Psoas muscle (tissue), 8 donors: Measurements from ENCODE around the gene VARS1. TPM values are rescaled to one million over a fixed set of nuclear protein-coding genes. Genes with fewer than 3 reads are reported as not detected.

ENCODE experiments used
- ATAC-seq, 4 donors: fragments of 200-7000 bp; cut with Tn5 transposase; one replicate each; pipeline ENCODE4 v1.9.1; 2020; ENCODE audit warnings: moderate library complexity in 3 of 4, mild to moderate bottlenecking in 2 of 4
- DNase-seq, 2 donors: peaks; one replicate each; pipeline ENCODE4 v3.0.0-alpha.2; 2020
- H3K27ac ChIP-seq: fragments of 200-600 bp; one replicate; pipeline ENCODE4 v1.8.0; 2022
- H3K27me3 ChIP-seq, 3 donors: fragments of 200-600 bp in 1 of 3; one replicate each; pipeline versions ENCODE4 v1.6.1 to v1.8.0; 2013 to 2022; ENCODE audit warnings: low read length in 2 of 3, mild to moderate bottlenecking in 2 of 3, moderate library complexity in 1 of 3; ENCODE audit not compliant: insufficient read depth in 3 of 3
- H3K36me3 ChIP-seq, 2 donors: fragments of 200-600 bp in 1 of 2; one replicate each; pipeline versions ENCODE4 v1.6.1 to v1.8.0; 2013 to 2022; ENCODE audit warnings: low read depth in 1 of 2, mild to moderate bottlenecking in 1 of 2, moderate library complexity in 1 of 2; ENCODE audit not compliant: insufficient read depth in 1 of 2
- H3K4me1 ChIP-seq: fragments of 200-600 bp; one replicate; pipeline ENCODE4 v1.8.0; 2022
- H3K4me3 ChIP-seq: fragments of 200-600 bp; one replicate; pipeline ENCODE4 v1.8.0; 2022; ENCODE audit warnings: mild to moderate bottlenecking
- H3K9me3 ChIP-seq: fragments of 200-600 bp; one replicate; pipeline ENCODE4 v1.8.0; 2022
- WGBS, 3 donors: extraction: QIAGEN DNeasy Blood & Tissue Kit; methylation state at CpG; one replicate each; pipeline versions ENCODE4 v1.1.6 to v1.1.7; 2013; 5-methylcytosine and 5-hydroxymethylcytosine counted together
- intact Hi-C, 2 donors: fragments of 100-400 bp; cut with DNase I; formaldehyde crosslinking; loops; one replicate each; pipeline versions ENCODE4 v1.11.0 to v1.14.2; 2022
- polyA plus RNA-seq, 3 donors: library from polyadenylated mRNA; stranded (reverse); fragments of 200-250 nt; gene quantifications; one replicate each; pipeline ENCODE4 v1.2.3, GENCODE V29; 2013
- total RNA-seq, 4 donors: library from RNA; stranded (reverse); fragmentation: NEBNext Ultra II Directional in 2 of 4; extraction: Animal tissue kit (Norgen Biotek cat#: 25700) in 2 of 4; gene quantifications; one replicate each; pipeline versions ENCODE4 v1.2.1 to v1.2.4, GENCODE V29; 2021 to 2023
- TF ChIP-seq, protein P1 (sequence below): fragments of 200-600 bp; IDR thresholded peaks from one replicate; pipeline ENCODE4 v1.8.0; 2022; ENCODE audit warnings: antibody characterized with exemption
- donor health status: healthy with polysubstance abuse.
- donor health status: DM: no; HTN: no; CAD: no; lungs with moderate emphysema.
- donor health status: Bipolar disorder and iron deficiency.
- donor health status: healthy.
- donor health status: DM: yes; HTN: yes; CAD: no.
- donor health status: DM: no; HTN: no; CAD: no.
- donor health status: DM: no; HTN: no; CAD: no.
- donor health status: DM: yes; HTN: yes; CAD: no.

Gene VARS1
- total and polyA plus RNA-seq, 7 donors: 43.9 to 108 (median 65.2) TPM

DNA sequence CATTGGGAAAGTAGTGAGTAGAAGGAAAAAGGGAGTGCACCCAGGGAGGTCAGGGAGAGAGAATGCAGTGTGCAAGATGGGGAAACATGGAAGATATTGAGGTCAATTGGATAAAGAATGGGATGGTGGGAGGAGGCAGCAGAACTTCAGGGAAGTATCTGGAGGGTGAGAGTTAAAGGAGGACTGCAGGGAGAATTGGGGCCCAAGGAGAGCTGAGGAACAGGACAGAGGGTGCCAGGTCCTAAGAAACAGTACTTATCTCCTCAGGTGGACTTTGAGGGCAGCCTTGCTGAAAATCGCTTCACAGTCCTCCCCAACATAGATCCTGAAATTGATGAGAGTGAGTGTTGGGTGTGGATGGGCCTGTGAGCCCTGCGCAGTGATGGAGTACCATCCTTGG lies 37.3 kb downstream of the VARS1 start:
- Histone ChIP-seq H3K4me1 (no peaks in the 10 kb centered on the region), H3K4me3 (no peak overlapping the region), H3K27ac (no peak overlapping the region), H3K36me3 (no peaks in the 10 kb centered on the region), H3K27me3 (no peaks in the 10 kb centered on the region), H3K9me3 (no peaks in the 10 kb centered on the region)
- intact Hi-C loops: no loop called here
- no peak for ATAC-seq
- TF ChIP-seq, protein P1, sequence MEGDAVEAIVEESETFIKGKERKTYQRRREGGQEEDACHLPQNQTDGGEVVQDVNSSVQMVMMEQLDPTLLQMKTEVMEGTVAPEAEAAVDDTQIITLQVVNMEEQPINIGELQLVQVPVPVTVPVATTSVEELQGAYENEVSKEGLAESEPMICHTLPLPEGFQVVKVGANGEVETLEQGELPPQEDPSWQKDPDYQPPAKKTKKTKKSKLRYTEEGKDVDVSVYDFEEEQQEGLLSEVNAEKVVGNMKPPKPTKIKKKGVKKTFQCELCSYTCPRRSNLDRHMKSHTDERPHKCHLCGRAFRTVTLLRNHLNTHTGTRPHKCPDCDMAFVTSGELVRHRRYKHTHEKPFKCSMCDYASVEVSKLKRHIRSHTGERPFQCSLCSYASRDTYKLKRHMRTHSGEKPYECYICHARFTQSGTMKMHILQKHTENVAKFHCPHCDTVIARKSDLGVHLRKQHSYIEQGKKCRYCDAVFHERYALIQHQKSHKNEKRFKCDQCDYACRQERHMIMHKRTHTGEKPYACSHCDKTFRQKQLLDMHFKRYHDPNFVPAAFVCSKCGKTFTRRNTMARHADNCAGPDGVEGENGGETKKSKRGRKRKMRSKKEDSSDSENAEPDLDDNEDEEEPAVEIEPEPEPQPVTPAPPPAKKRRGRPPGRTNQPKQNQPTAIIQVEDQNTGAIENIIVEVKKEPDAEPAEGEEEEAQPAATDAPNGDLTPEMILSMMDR: no peak
- DNase-seq: no peak
- 97 to 100% (median 98%) methylated on average over 2 of the region's 2 CpGs for WGBS, 3 donors

DNA sequence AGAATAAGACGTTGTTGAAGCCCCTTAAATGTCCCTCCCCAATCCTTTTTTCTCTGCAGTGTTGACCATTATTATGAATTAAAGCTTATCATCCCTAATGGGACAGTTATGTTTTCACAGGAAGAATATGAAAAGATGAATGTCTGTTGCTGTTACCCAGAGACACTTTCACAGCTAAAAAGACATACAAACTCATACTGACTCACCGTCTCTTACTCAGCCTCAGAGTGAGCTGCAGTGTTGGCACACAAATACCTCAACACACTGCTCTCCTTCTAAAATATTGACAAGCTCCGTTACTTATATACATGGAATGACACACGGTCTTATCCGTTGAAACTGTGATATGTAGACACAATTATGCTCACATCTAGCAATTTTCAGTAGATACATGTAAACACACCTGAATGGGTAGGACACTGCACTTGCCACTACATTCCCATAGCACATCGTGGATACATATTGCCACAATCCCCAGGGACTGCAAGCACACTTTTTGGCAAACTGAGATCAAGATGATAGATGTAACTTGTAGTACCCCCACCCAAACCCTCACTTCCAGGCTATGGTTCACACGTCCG lies 42.7 kb downstream of the VARS1 start:
- 73 to 74% (median 74%) methylated on average over 8 of the region's 8 CpGs for WGBS, 3 donors
- no peaks in the 10 kb centered on the region for H3K4me1 ChIP-seq

DNA sequence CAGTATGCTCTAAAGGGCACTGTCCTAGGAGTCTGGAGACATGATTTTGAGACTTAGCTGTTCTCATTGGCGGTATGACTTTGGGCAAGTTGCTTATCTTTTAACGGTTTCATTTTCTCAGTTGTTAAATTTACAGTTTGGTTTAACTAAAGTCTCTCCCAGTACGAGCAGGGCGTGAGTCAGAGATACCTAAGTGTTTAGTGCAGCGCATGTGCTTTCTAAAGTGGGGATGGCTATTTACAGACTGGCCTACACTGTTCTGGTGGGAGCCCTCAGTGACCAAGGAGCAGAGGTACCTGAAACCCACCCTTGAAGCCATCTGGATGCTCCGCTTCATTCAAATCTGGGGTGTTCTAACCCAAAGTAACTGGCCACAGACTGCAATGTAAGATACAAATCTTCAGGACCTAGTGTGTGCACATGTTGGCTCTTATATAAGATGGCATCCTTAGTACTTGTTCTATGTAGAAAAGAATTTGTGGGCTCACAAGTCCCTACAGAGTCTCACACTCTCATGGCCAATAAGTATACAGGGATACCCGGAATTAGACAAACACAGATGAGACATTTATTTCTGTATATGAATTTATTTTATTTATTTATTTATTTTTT lies 45.0 kb downstream of the VARS1 start:
- DNase-seq (no peak), ATAC-seq (no peak)
- Histone ChIP-seq H3K27me3 (no peaks in the 10 kb centered on the region), H3K4me3 (no peak overlapping the region), H3K9me3 (no peaks in the 10 kb centered on the region), H3K36me3 (no peaks in the 10 kb centered on the region), H3K27ac (no peak overlapping the region), H3K4me1 (no peaks in the 10 kb centered on the region)
- TF ChIP-seq, protein P1: no peak
- intact Hi-C loops: no loop called here
- 92 to 96% (median 93%) methylated on average over 7 of the region's 7 CpGs for WGBS, 3 donors

More for the DNA sequence above, 42.7 kb downstream of the VARS1 start:
- Histone ChIP-seq H3K4me3 (no peak overlapping the region), H3K9me3 (no peaks in the 10 kb centered on the region), H3K27me3 (no peaks in the 10 kb centered on the region), H3K36me3 (no peaks in the 10 kb centered on the region), H3K27ac (no peak overlapping the region)
- TF ChIP-seq, protein P1: no peak
- intact Hi-C loops: no loop called here
- DNase-seq (no peak), ATAC-seq (no peak)

DNA sequence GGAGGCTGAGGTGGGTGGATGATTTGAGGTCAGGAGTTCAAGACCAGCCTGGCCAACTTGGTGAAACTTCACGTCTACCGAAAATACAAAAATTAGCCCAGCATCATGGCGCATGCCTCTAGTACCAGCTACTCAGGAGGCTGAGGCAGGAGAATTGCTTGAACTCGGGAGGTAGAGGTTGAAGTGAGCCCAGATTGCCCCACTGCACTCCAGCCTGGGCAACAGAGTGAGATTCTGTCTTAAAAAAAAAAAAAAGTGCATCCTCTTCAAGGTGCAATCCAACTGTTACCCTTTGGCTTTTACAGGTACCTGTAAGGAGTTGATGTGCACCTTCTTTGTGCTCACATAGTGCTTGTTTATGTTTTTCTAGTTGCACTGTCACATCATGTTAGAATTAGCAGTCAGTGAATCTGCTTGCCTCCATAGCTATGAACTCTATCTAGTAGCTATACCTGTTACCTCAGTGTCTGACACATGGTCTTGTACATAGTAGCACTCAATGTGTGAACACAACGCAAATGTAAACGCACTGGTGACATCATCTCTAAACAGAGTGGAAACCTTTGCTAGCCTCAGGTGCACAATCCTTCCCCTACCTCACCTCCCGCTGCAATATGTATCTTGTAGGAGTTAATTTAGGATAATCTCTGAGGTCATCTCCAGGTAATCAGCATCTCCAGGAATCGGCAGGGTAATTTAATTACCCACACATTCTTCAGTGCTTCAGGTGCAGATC lies 46.1 kb downstream of the VARS1 start:
- DNase-seq (no peak), ATAC-seq (no peak)
- 92 to 96% (median 93%) methylated on average over 8 of the region's 8 CpGs for WGBS, 3 donors
- H3K4me3 ChIP-seq: no peak overlapping the region
- no peaks in the 10 kb centered on the region for H3K9me3 ChIP-seq
- TF ChIP-seq, protein P1: no peak
- H3K36me3 ChIP-seq: no peaks in the 10 kb centered on the region
- intact Hi-C loops: no loop called here
- H3K4me1 ChIP-seq: no peaks in the 10 kb centered on the region
- H3K27me3 ChIP-seq: no peaks in the 10 kb centered on the region
- no peak overlapping the region for H3K27ac ChIP-seq

Other genes starting within 250 kb of the VARS1 start
Only the 30 nearest of the 42 such genes appear.
- gene PRRC2A, start 175.0 kb downstream of the VARS1 start, total RNA-seq: 100 to 1,000 TPM in 1 of 4 donors, 10 to 100 TPM in 3; 80.1 to 116 (median 81.7) TPM
- 100 to 1,000 TPM in 1 of 3 donors, 10 to 100 TPM in 2; 60.2 to 119 (median 65.3) TPM for gene PRRC2A, start 175.0 kb downstream of the VARS1 start, polyA plus RNA-seq
- gene BAG6, start 143.1 kb downstream of the VARS1 start, total RNA-seq: 100 to 1,000 TPM; 317 to 370 (median 341) TPM
- gene BAG6, start 143.1 kb downstream of the VARS1 start, polyA plus RNA-seq: 100 to 1,000 TPM; 294 to 419 (median 302) TPM
- gene APOM, start 139.9 kb downstream of the VARS1 start, total RNA-seq: 1 to 10 TPM; 1.9 to 3.0 (median 2.3) TPM
- gene APOM, start 139.9 kb downstream of the VARS1 start, polyA plus RNA-seq: 1 to 10 TPM; 1.8 to 3.5 (median 2.0) TPM
- 10 to 100 TPM; 13.5 to 21.2 (median 16.1) TPM for gene C6orf47, start 135.0 kb downstream of the VARS1 start, total RNA-seq
- gene C6orf47, start 135.0 kb downstream of the VARS1 start, polyA plus RNA-seq: 10 to 100 TPM; 19.4 to 36.0 (median 22.9) TPM
- gene GPANK1, start 130.8 kb downstream of the VARS1 start, total RNA-seq: 10 to 100 TPM; 13.6 to 22.6 (median 15.3) TPM
- 10 to 100 TPM; 23.5 to 49.7 (median 24.2) TPM for gene GPANK1, start 130.8 kb downstream of the VARS1 start, polyA plus RNA-seq
- gene CSNK2B, start 129.7 kb downstream of the VARS1 start, total RNA-seq: 100 to 1,000 TPM; 102 to 129 (median 103) TPM
- 100 to 1,000 TPM; 151 to 208 (median 160) TPM for gene CSNK2B, start 129.7 kb downstream of the VARS1 start, polyA plus RNA-seq
- 1 to 10 TPM; 1.7 to 8.4 (median 3.0) TPM for gene LY6G5B, start 125.8 kb downstream of the VARS1 start, total RNA-seq
- 1 to 10 TPM; 2.5 to 2.9 (median 2.9) TPM for gene LY6G5B, start 125.8 kb downstream of the VARS1 start, polyA plus RNA-seq
- 1 to 10 TPM in 3 of 4 donors, under 1 TPM in 1; 0.75 to 3.2 (median 2.3) TPM for gene LY6G5C, start 114.7 kb downstream of the VARS1 start, total RNA-seq
- 1 to 10 TPM; 1.4 to 2.3 (median 1.9) TPM for gene LY6G5C, start 114.7 kb downstream of the VARS1 start, polyA plus RNA-seq
- gene ABHD16A, start 92.4 kb downstream of the VARS1 start, total RNA-seq: 10 to 100 TPM; 26.6 to 36.5 (median 30.5) TPM
- gene ABHD16A, start 92.4 kb downstream of the VARS1 start, polyA plus RNA-seq: 10 to 100 TPM; 34.4 to 56.6 (median 50.0) TPM
- not detected for gene LY6G6F, start 88.9 kb downstream of the VARS1 start, total RNA-seq
- under 1 TPM in 1 of 3 donors, not detected in 2; 0.05 TPM for gene LY6G6F, start 88.9 kb downstream of the VARS1 start, polyA plus RNA-seq
- not detected for gene LY6G6D, start 80.4 kb downstream of the VARS1 start, total RNA-seq
- gene LY6G6D, start 80.4 kb downstream of the VARS1 start, polyA plus RNA-seq: not detected
- gene LY6G6C, start 74.0 kb downstream of the VARS1 start, total RNA-seq: not detected
- gene LY6G6C, start 74.0 kb downstream of the VARS1 start, polyA plus RNA-seq: not detected
- under 1 TPM; 0.10 to 0.37 (median 0.22) TPM for gene MPIG6B, start 72.4 kb downstream of the VARS1 start, total RNA-seq
- gene MPIG6B, start 72.4 kb downstream of the VARS1 start, polyA plus RNA-seq: under 1 TPM in 1 of 3 donors, not detected in 2; 0.04 TPM
- gene DDAH2, start 66.5 kb downstream of the VARS1 start, total RNA-seq: 10 to 100 TPM in 2 of 4 donors, 1 to 10 TPM in 2; 8.4 to 16.2 (median 10.2) TPM
- 10 to 100 TPM in 2 of 3 donors, 1 to 10 TPM in 1; 6.3 to 13.8 (median 11.3) TPM for gene DDAH2, start 66.5 kb downstream of the VARS1 start, polyA plus RNA-seq
- gene CLIC1, start 59.2 kb downstream of the VARS1 start, total RNA-seq: 10 to 100 TPM; 29.1 to 51.2 (median 41.9) TPM
- gene CLIC1, start 59.2 kb downstream of the VARS1 start, polyA plus RNA-seq: 10 to 100 TPM; 20.6 to 85.9 (median 35.1) TPM
- 1 to 10 TPM; 1.7 to 3.0 (median 1.8) TPM for gene MSH5, start 55.7 kb downstream of the VARS1 start, total RNA-seq
- gene MSH5, start 55.7 kb downstream of the VARS1 start, polyA plus RNA-seq: 1 to 10 TPM; 1.4 to 2.7 (median 1.7) TPM
- gene SAPCD1, start 33.1 kb downstream of the VARS1 start, total RNA-seq: under 1 TPM in 1 of 4 donors, not detected in 3; 0.59 TPM
- under 1 TPM; 0.13 to 0.78 (median 0.23) TPM for gene SAPCD1, start 33.1 kb downstream of the VARS1 start, polyA plus RNA-seq
- gene VWA7, start 18.4 kb downstream of the VARS1 start, total RNA-seq: 1 to 10 TPM; 5.2 to 8.0 (median 7.5) TPM
- 1 to 10 TPM in 2 of 3 donors, under 1 TPM in 1; 0.76 to 3.5 (median 1.8) TPM for gene VWA7, start 18.4 kb downstream of the VARS1 start, polyA plus RNA-seq
- 10 to 100 TPM; 19.5 to 42.9 (median 28.7) TPM for gene LSM2, start 11.2 kb upstream of the VARS1 start, total RNA-seq
- 10 to 100 TPM; 35.3 to 92.1 (median 44.2) TPM for gene LSM2, start 11.2 kb upstream of the VARS1 start, polyA plus RNA-seq
- gene HSPA1L, start 19.5 kb upstream of the VARS1 start, total RNA-seq: 1 to 10 TPM; 2.5 to 6.2 (median 4.4) TPM
- 10 to 100 TPM in 1 of 3 donors, 1 to 10 TPM in 1, under 1 TPM in 1; 0.86 to 23.1 (median 3.3) TPM for gene HSPA1L, start 19.5 kb upstream of the VARS1 start, polyA plus RNA-seq
- gene HSPA1A, start 19.8 kb upstream of the VARS1 start, total RNA-seq: 100 to 1,000 TPM; 241 to 940 (median 407) TPM
- gene HSPA1A, start 19.8 kb upstream of the VARS1 start, polyA plus RNA-seq: 100 to 1,000 TPM in 2 of 3 donors, 10 to 100 TPM in 1; 37.1 to 319 (median 203) TPM
- 100 to 1,000 TPM; 199 to 721 (median 347) TPM for gene HSPA1B, start 32.0 kb upstream of the VARS1 start, total RNA-seq
- gene HSPA1B, start 32.0 kb upstream of the VARS1 start, polyA plus RNA-seq: 100 to 1,000 TPM in 2 of 3 donors, 10 to 100 TPM in 1; 19.4 to 148 (median 104) TPM
- 10 to 100 TPM; 14.2 to 20.6 (median 18.6) TPM for gene NEU1, start 67.1 kb upstream of the VARS1 start, total RNA-seq
- 10 to 100 TPM; 25.2 to 39.8 (median 29.4) TPM for gene NEU1, start 67.1 kb upstream of the VARS1 start, polyA plus RNA-seq
- gene SLC44A4, start 83.2 kb upstream of the VARS1 start, total RNA-seq: under 1 TPM in 2 of 4 donors, not detected in 2; 0.23 to 0.24 TPM
- gene SLC44A4, start 83.2 kb upstream of the VARS1 start, polyA plus RNA-seq: under 1 TPM; 0.03 to 0.14 (median 0.08) TPM
- 10 to 100 TPM in 1 of 4 donors, 1 to 10 TPM in 3; 6.8 to 14.2 (median 7.7) TPM for gene EHMT2, start 101.9 kb upstream of the VARS1 start, total RNA-seq
- gene EHMT2, start 101.9 kb upstream of the VARS1 start, polyA plus RNA-seq: 10 to 100 TPM in 2 of 3 donors, 1 to 10 TPM in 1; 8.4 to 20.8 (median 13.4) TPM
- gene ZBTB12, start 106.3 kb upstream of the VARS1 start, total RNA-seq: 1 to 10 TPM; 1.1 to 2.6 (median 1.8) TPM
- 1 to 10 TPM; 2.2 to 4.6 (median 2.9) TPM for gene ZBTB12, start 106.3 kb upstream of the VARS1 start, polyA plus RNA-seq
- 1 to 10 TPM; 1.5 to 5.5 (median 3.5) TPM for gene C2, start 132.0 kb upstream of the VARS1 start, total RNA-seq
- 1 to 10 TPM in 1 of 3 donors, under 1 TPM in 2; 0.77 to 1.2 (median 0.99) TPM for gene C2, start 132.0 kb upstream of the VARS1 start, polyA plus RNA-seq
- gene CFB, start 150.3 kb upstream of the VARS1 start, total RNA-seq: 1 to 10 TPM; 2.5 to 5.8 (median 3.4) TPM
- gene CFB, start 150.3 kb upstream of the VARS1 start, polyA plus RNA-seq: 1 to 10 TPM; 1.6 to 2.3 (median 1.8) TPM
- 10 to 100 TPM; 47.2 to 52.3 (median 48.7) TPM for gene NELFE, start 163.2 kb upstream of the VARS1 start, total RNA-seq
- gene NELFE, start 163.2 kb upstream of the VARS1 start, polyA plus RNA-seq: 10 to 100 TPM; 44.3 to 86.9 (median 85.4) TPM
- gene SKIC2, start 163.4 kb upstream of the VARS1 start, total RNA-seq: 10 to 100 TPM; 27.9 to 31.0 (median 29.2) TPM
- 10 to 100 TPM; 26.9 to 36.6 (median 31.8) TPM for gene SKIC2, start 163.4 kb upstream of the VARS1 start, polyA plus RNA-seq